HepG2 (cell line): ENCODE measurements around the gene DPH1. TPM values are rescaled to one million over a fixed set of nuclear protein-coding genes. Genes with fewer than 3 reads are reported as not detected.

Source experiments
- ATAC-seq: fragments of 200-7000 bp; cut with Tn5 transposase; 3 replicates; pipeline ENCODE4 v1.9.1; 2020; ENCODE audit warnings: mild to moderate bottlenecking, moderate library complexity
- BruUV-seq: library from RNA; stranded (reverse); fragments of 400-500 nt; replicated peaks from 2 replicates; lab custom pipeline; 2021; lab: Mats Ljungman, UMichigan
- CTCF ChIA-PET: fragments of 300-600 bp; formaldehyde crosslinking; extraction: SDS; loops from one replicate; lab custom pipeline; 2021; ENCODE audit warnings: low total read pairs, inconsistent platforms, low intra/inter-chr PET ratio; lab: Yijun Ruan, JAX
- POLR2A ChIA-PET: fragments of 350-600 bp; sonication (Branson Sonifier 250); formaldehyde crosslinking; loops from one replicate; lab custom pipeline; 2020; ENCODE audit warnings: antibody characterized with exemption, inconsistent platforms; lab: Yijun Ruan, JAX
- DNase-seq: peaks from one replicate; pipeline ENCODE4 v3.0.0-alpha.2; 2015; ENCODE audit warnings: low spot score
- FAIRE-seq: peaks from 3 replicates; lab custom pipeline; 2011; peaks lifted over from hg19 to GRCh38; lab: Jason Lieb, UNC
- H2AFZ ChIP-seq: one replicate; pipeline ENCODE4 v1.6.1; 2011; ENCODE audit warnings: low read length, inconsistent platforms
- H3K27ac ChIP-seq: fragments of 300-600 bp; 3 replicates; pipeline ENCODE4 v1.8.0; 2011; ENCODE audit warnings: mixed run types, mild to moderate bottlenecking, mixed read lengths, low read length, inconsistent platforms; ENCODE audit not compliant: insufficient read depth; ENCODE audit errors: extremely low read length
- H3K27me3 ChIP-seq, 2 experiments: fragments of 200-600 bp in 1 of 2; 2 replicates in 1 of 2; 3 replicates in 1 of 2; pipeline versions ENCODE4 v1.6.0 to v1.8.0; 2011; ENCODE audit warnings: low read length in 2 of 2, mild to moderate bottlenecking in 2 of 2, moderate library complexity in 2 of 2, inconsistent platforms in 1 of 2; ENCODE audit not compliant: insufficient read depth in 2 of 2, control insufficient read depth in 1 of 2
- H3K36me3 ChIP-seq, 2 experiments: fragments of 200-600 bp in 1 of 2; replicated peaks in 1 of 2; 2 replicates in 1 of 2; 3 replicates in 1 of 2; pipeline versions ENCODE4 v1.5.1 to v1.8.0; 2011; ENCODE audit warnings: low read length in 2 of 2, inconsistent platforms in 1 of 2; ENCODE audit not compliant: insufficient read depth in 2 of 2, control insufficient read depth in 1 of 2
- H3K4me1 ChIP-seq: 2 replicates; pipeline ENCODE4 v1.5.1; 2012; ENCODE audit warnings: low read length, inconsistent platforms; ENCODE audit not compliant: insufficient read depth
- H3K4me2 ChIP-seq: 2 replicates; pipeline ENCODE4 v1.6.0; 2011; ENCODE audit warnings: low read depth, low read length, inconsistent platforms
- H3K4me3 ChIP-seq, 3 experiments: fragments of 200-600 bp in 1 of 3; sonication (generic), shearing (Covaris generic) in 1 of 3; replicated peaks in 1 of 3; 2 replicates each; pipeline ENCODE4 v1.5.1; 2011 to 2016; ENCODE audit warnings: low read length in 3 of 3, inconsistent platforms in 2 of 3, low read depth in 2 of 3, mild to moderate bottlenecking in 2 of 3, control low read depth in 1 of 3, mixed read lengths in 1 of 3; ENCODE audit not compliant: insufficient read depth in 1 of 3
- H3K79me2 ChIP-seq: one replicate; pipeline ENCODE4 v1.6.1; 2011; ENCODE audit warnings: low read length, inconsistent platforms; ENCODE audit not compliant: insufficient read depth
- H3K9ac ChIP-seq: 2 replicates; pipeline ENCODE4 v1.6.0; 2011; ENCODE audit warnings: mild to moderate bottlenecking, low read depth, low read length, inconsistent platforms; ENCODE audit not compliant: insufficient read depth
- H3K9me3 ChIP-seq: 2 replicates; pipeline ENCODE4 v1.5.1; 2012; ENCODE audit warnings: mild to moderate bottlenecking, low read length
- H4K20me1 ChIP-seq: 2 replicates; pipeline ENCODE4 v1.6.0; 2011; ENCODE audit warnings: inconsistent platforms, mild to moderate bottlenecking, low read length, moderate library complexity; ENCODE audit not compliant: insufficient read depth
- GATAD1 ChIP-seq: IDR thresholded peaks from 2 replicates; pipeline ENCODE4 v1.6.1; 2016; ENCODE audit warnings: missing genetic modification reagents, missing compliant biosample characterization
- GATAD2A ChIP-seq: IDR thresholded peaks from 2 replicates; pipeline ENCODE4 v1.6.1; 2016
- IRX3 ChIP-seq: sonication (generic); formaldehyde crosslinking; IDR thresholded peaks from 2 replicates; pipeline ENCODE4 v1.8.1; 2023; ENCODE audit warnings: mild to moderate bottlenecking, low read depth, missing genetic modification reagents, borderline replicate concordance
- JUNB ChIP-seq: sonication (generic); formaldehyde crosslinking; IDR thresholded peaks from 2 replicates; pipeline ENCODE4 v1.8.0; 2022; ENCODE audit warnings: missing genetic modification reagents, mild to moderate bottlenecking, borderline replicate concordance
- MIXL1 ChIP-seq: IDR thresholded peaks from 2 replicates; pipeline ENCODE4 v1.6.1; 2016
- MYC ChIP-seq: sonication (generic); formaldehyde crosslinking; IDR thresholded peaks from 2 replicates; pipeline ENCODE4 v1.9.0; 2021; ENCODE audit warnings: missing genetic modification reagents, borderline replicate concordance
- NCOA5 ChIP-seq: sonication (generic); formaldehyde crosslinking; IDR thresholded peaks from 2 replicates; pipeline ENCODE4 v1.4.0; 2020; ENCODE audit warnings: missing genetic modification reagents
- PLRG1 ChIP-seq: fragments of 450-650 bp; conservative IDR thresholded peaks from 2 replicates; pipeline ENCODE4 v1.6.1; 2016
- REL ChIP-seq: sonication (generic); formaldehyde crosslinking; conservative IDR thresholded peaks from 2 replicates; pipeline ENCODE4 v1.8.0; 2022; ENCODE audit warnings: mild to moderate bottlenecking, missing genetic modification reagents, moderate library complexity
- SOX5 ChIP-seq: IDR thresholded peaks from 2 replicates; pipeline ENCODE4 v1.6.1; 2016; ENCODE audit warnings: borderline replicate concordance
- SP4 ChIP-seq: sonication (generic); formaldehyde crosslinking; IDR thresholded peaks from 2 replicates; pipeline ENCODE4 v1.8.1; 2023; ENCODE audit warnings: mild to moderate bottlenecking, missing genetic modification reagents
- TARDBP ChIP-seq: sonication (generic); formaldehyde crosslinking; IDR thresholded peaks from 2 replicates; pipeline ENCODE4 v1.8.0; 2022; ENCODE audit warnings: mild to moderate bottlenecking, missing genetic modification reagents
- TCF7 ChIP-seq: sonication (generic); IDR thresholded peaks from 2 replicates; pipeline ENCODE4 v1.6.1; 2016; ENCODE audit warnings: antibody characterized with exemption, low read depth
- ZBTB3 ChIP-seq: sonication (generic); formaldehyde crosslinking; IDR thresholded peaks from 2 replicates; pipeline ENCODE4 v1.4.0; 2020; ENCODE audit warnings: low read depth, mild to moderate bottlenecking, moderate library complexity, missing genetic modification reagents, borderline replicate concordance
- ZNF101 ChIP-seq: sonication (generic); formaldehyde crosslinking; IDR thresholded peaks from 2 replicates; pipeline ENCODE4 v1.4.0; 2020; ENCODE audit warnings: mild to moderate bottlenecking, low read depth, missing genetic modification reagents, borderline replicate concordance
- WGBS: methylation state at CpG from one replicate; pipeline ENCODE4 v1.1.6; 2017; ENCODE audit warnings: low lambda C conversion rate; 5-methylcytosine and 5-hydroxymethylcytosine counted together
- in situ Hi-C: cut with HindIII; loops from 2 replicates; pipeline ENCODE4 v1.10.0; 2017; ENCODE audit warnings: low pct_unique_long_range_greater_than_20kb; ENCODE audit not compliant: extremely low pct_ligation_motif_present
- intact Hi-C: fragments of 100-400 bp; cut with micrococcal nuclease; formaldehyde crosslinking; loops from one replicate; pipeline ENCODE4 v1.10.0; 2022; ENCODE audit not compliant: unreplicated experiment
- polyA plus RNA-seq, 8 experiments: library from polyadenylated mRNA; depleted of rRNA in 3 of 8; stranded (reverse) in 7 of 8; unstranded in 1 of 8; fragments of >200 nt; fragmentation: Illumina TruSeq in 4 of 8; extraction: Trizol in 4 of 8; gene quantifications; 2 replicates each; pipeline versions ENCODE4 v1.2.1 to v1.2.3, GENCODE V29; 2011 to 2016; ENCODE audit warnings: low read depth in 4 of 8, missing spikeins in 1 of 8, mixed read lengths in 1 of 8; ENCODE audit not compliant: insufficient read depth in 1 of 8
- total RNA-seq, 5 experiments: library from RNA; depleted of rRNA; stranded (reverse); fragments of >200 nt; fragmentation: Illumina TruSeq; extraction: Trizol; gene quantifications; 2 replicates each; pipeline ENCODE4 v1.2.3, GENCODE V29; 2016; ENCODE audit warnings: low read depth in 1 of 5
- TF ChIP-seq, protein P1 (sequence below): sonication (generic); formaldehyde crosslinking; IDR thresholded peaks from 2 replicates; pipeline ENCODE4 v1.8.0; 2022; ENCODE audit warnings: missing genetic modification reagents, mild to moderate bottlenecking, moderate library complexity, borderline replicate concordance

Gene DPH1
- total and polyA plus RNA-seq, 2 of the 13 experiments (the other 11 are each of a cell fraction or from before 2014, with no cell fraction given), result 25.3 to 42.8 TPM

DNA sequence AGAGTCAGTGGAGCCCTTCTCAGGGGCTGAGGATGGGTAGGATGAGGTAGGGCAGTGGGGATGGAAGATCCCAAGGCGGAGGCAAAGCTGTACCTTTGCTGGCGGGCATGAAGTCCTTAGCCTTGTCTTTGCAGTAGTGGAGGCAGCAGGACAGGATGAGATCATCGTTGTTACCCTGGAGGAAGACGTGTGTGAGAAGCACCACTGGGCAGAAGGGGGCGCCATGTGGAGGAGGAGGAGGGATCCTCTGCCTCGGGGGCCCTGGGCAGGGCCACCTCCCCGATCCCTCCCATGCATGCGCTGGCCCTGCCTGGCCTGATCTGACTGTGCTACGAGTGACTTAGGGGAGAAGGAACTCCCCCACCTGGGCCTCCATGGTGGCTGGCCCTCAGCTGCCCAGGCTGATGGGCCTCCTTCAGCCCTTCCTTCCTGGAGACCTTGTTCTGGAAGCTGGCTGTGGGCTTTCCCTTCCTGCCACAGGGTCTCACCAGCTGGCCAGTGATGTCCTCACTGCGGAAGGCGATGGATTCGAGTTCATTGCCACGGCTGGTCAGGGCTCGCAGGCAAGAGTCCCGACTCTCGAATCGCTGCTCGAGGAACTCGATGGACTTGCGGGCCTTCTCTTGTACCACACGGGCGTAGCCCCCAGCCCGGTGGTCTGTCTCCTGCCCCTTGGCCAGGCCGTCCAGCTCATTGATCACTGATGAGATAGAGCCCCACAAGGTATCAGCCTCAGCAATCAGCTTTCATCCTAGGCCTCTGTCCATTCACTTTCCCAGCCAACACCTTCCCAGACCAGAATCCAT, 35.2 kb downstream of the DPH1 start (continued):
- TF ChIP-seq SOX5 (CRISPR knock-in tag), result no peak
- TF ChIP-seq REL (CRISPR knock-in tag), result 0 out of 2 replicates have a peak, but pooled peaks have one; percentile 5
- TF ChIP-seq JUNB (CRISPR knock-in tag), result no peak
- no peak for TF ChIP-seq GATAD1 (CRISPR knock-in tag)

DNA sequence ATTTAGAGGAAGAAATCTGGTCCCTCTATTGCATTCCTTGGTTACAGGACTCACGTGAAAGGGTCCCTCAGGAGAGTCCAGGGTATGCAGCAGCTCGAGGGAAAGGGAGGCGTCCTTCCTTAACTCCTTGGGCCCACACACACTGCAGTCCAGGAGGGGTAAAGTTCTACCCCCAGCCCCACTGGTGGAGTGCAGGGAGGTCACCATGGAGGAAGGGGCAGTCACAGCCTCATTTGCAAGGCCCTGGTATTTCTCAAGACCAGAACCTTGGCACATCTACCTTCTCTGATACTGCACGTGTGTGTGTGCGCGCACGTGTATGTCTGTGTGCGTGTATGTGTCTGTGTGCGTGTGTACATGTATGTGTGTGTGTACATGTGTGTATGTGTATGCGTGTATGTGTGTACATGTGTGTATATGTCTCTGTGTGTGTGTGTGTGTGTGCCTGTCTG, 36.0 kb downstream of the DPH1 start:
- FAIRE-seq (peak; percentile 26), ATAC-seq (no peak), DNase-seq (no peak)
- intact Hi-C loops, result no loop called here
- Histone ChIP-seq H3K9ac (no peak overlapping the region), H3K4me2 (peak overlapping the region; percentile 55), H3K27ac (peak overlapping the region; percentile 54), H4K20me1 (no peaks in the 10 kb centered on the region), H3K27me3 (no peaks in the 10 kb centered on the region), H3K36me3 (peaks cover 12 to 25% of the 10 kb centered on the region in 2 experiments), H3K4me1 (peaks cover 38% of the 10 kb centered on the region), H2AFZ (no peak overlapping the region), H3K79me2 (no peaks in the 10 kb centered on the region), H3K9me3 (no peaks in the 10 kb centered on the region), H3K4me3 (no peak overlapping the region)
- no TSS peak for BruUV-seq
- ChIA-PET POLR2A (no interaction called here), CTCF (no interaction called here)
- 72% methylated on average over 5 of the region's 10 CpGs for WGBS
- in situ Hi-C loops, result no loop called here
- TF ChIP-seq MIXL1 (CRISPR knock-in tag) (no peak), ZBTB3 (no peak), IRX3 (CRISPR knock-in tag) (no peak), PLRG1 (no peak), TCF7 (no peak), NCOA5 (CRISPR knock-in tag) (no peak), SP4 (no peak), MYC (CRISPR knock-in tag) (0 out of 2 replicates have a peak, but pooled peaks have one; percentile 2), GATAD2A (CRISPR knock-in tag) (no peak), ZNF101 (CRISPR knock-in tag) (no peak), TARDBP (CRISPR knock-in tag) (no peak)
- TF ChIP-seq, protein P1, sequence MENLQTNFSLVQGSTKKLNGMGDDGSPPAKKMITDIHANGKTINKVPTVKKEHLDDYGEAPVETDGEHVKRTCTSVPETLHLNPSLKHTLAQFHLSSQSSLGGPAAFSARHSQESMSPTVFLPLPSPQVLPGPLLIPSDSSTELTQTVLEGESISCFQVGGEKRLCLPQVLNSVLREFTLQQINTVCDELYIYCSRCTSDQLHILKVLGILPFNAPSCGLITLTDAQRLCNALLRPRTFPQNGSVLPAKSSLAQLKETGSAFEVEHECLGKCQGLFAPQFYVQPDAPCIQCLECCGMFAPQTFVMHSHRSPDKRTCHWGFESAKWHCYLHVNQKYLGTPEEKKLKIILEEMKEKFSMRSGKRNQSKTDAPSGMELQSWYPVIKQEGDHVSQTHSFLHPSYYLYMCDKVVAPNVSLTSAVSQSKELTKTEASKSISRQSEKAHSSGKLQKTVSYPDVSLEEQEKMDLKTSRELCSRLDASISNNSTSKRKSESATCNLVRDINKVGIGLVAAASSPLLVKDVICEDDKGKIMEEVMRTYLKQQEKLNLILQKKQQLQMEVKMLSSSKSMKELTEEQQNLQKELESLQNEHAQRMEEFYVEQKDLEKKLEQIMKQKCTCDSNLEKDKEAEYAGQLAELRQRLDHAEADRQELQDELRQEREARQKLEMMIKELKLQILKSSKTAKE (CRISPR knock-in tag), result no peak
